Endothelial cell of umbilical vein (primary cell): ENCODE measurements around the gene ATP2B2. TPM values are rescaled to one million over a fixed set of nuclear protein-coding genes. Genes with fewer than 3 reads are reported as not detected.

Experiments used
- BruUV-seq: library from RNA; stranded (reverse); fragments of 400-500 nt; replicated peaks from 2 replicates; lab custom pipeline; 2021; lab: Mats Ljungman, UMichigan
- CTCF ChIA-PET: fragments of 300-600, 350-600 bp; sonication (Branson Sonifier 250); formaldehyde crosslinking; loops from one replicate; lab custom pipeline; 2021; ENCODE audit warnings: antibody characterized with exemption, inconsistent platforms; lab: Charles Lee
- POLR2A ChIA-PET: fragments of 300-600, 350-600 bp; sonication (Branson Sonifier 250); formaldehyde crosslinking; loops from one replicate; lab custom pipeline; 2021; ENCODE audit warnings: antibody characterized with exemption, inconsistent platforms; lab: Charles Lee
- DNase-seq: peaks from one replicate; pipeline ENCODE4 v3.0.0-alpha.2; 2011; ENCODE audit warnings: low read depth, low spot score
- FAIRE-seq: peaks from 2 replicates; lab custom pipeline; 2011; peaks lifted over from hg19 to GRCh38; lab: Jason Lieb, UNC
- H2AFZ ChIP-seq: 2 replicates; pipeline ENCODE4 v1.6.0; 2012; ENCODE audit warnings: low read depth, low read length, control low read depth, inconsistent platforms
- H3K27ac ChIP-seq: 2 replicates; pipeline ENCODE4 v1.5.1; 2011; ENCODE audit warnings: low read depth, mild to moderate bottlenecking, control low read depth, low read length, moderate library complexity; ENCODE audit not compliant: insufficient read depth
- H3K27me3 ChIP-seq, 2 experiments: 2 replicates each; pipeline versions ENCODE4 v1.6.0 to v1.6.1; 2011; ENCODE audit warnings: low read length in 2 of 2, mixed read lengths in 1 of 2; ENCODE audit not compliant: control insufficient read depth in 2 of 2, insufficient read depth in 2 of 2
- H3K36me3 ChIP-seq, 2 experiments: 2 replicates in 1 of 2; 3 replicates in 1 of 2; pipeline ENCODE4 v1.5.1; 2011; ENCODE audit warnings: low read length in 2 of 2, mild to moderate bottlenecking in 1 of 2, moderate library complexity in 1 of 2; ENCODE audit not compliant: control insufficient read depth in 2 of 2, insufficient read depth in 2 of 2; ENCODE audit errors: extremely low read depth in 1 of 2
- H3K4me1 ChIP-seq: 3 replicates; pipeline ENCODE4 v1.5.1; 2011; ENCODE audit warnings: mild to moderate bottlenecking, low read length; ENCODE audit not compliant: control insufficient read depth, insufficient read depth; ENCODE audit errors: extremely low read depth
- H3K4me2 ChIP-seq: 2 replicates; pipeline ENCODE4 v1.6.1; 2011; ENCODE audit warnings: low read length, control low read depth, mixed read lengths; ENCODE audit not compliant: insufficient read depth
- H3K4me3 ChIP-seq, 3 experiments: fragments of 200-600 bp in 1 of 3; sonication (generic), shearing (Covaris generic) in 1 of 3; replicated peaks in 1 of 3; 2 replicates each; pipeline ENCODE4 v1.5.1; 2011 to 2016; ENCODE audit warnings: control low read depth in 3 of 3, low read length in 3 of 3, mild to moderate bottlenecking in 2 of 3, inconsistent platforms in 1 of 3, low read depth in 1 of 3, moderate library complexity in 1 of 3; ENCODE audit not compliant: insufficient read depth in 1 of 3
- H3K79me2 ChIP-seq: 2 replicates; pipeline ENCODE4 v1.6.0; 2012; ENCODE audit warnings: low read length, inconsistent platforms; ENCODE audit not compliant: control insufficient read depth, insufficient read depth
- H3K9ac ChIP-seq: replicated peaks from 2 replicates; pipeline ENCODE3; 2011; ENCODE audit warnings: low read length, control low read depth; ENCODE audit not compliant: insufficient read depth; ENCODE audit errors: extremely low read depth
- H3K9me1 ChIP-seq: replicated peaks from 3 replicates; pipeline ENCODE4 v1.6.0; 2011; ENCODE audit warnings: mild to moderate bottlenecking, low read length; ENCODE audit not compliant: control insufficient read depth, insufficient read depth; ENCODE audit errors: extremely low read depth
- H3K9me3 ChIP-seq: replicated peaks from 2 replicates; pipeline ENCODE4 v1.5.1; 2012; ENCODE audit warnings: low read length, inconsistent platforms; ENCODE audit not compliant: control insufficient read depth, insufficient read depth
- H4K20me1 ChIP-seq: replicated peaks from 2 replicates; pipeline ENCODE3; 2011; ENCODE audit warnings: mild to moderate bottlenecking, low read length; ENCODE audit not compliant: control insufficient read depth, insufficient read depth; ENCODE audit errors: extremely low read depth
- CTCF ChIP-seq, 2 donors: IDR thresholded peaks; 1 replicate in 1 of 2; 2 replicates in 1 of 2; pipeline ENCODE4 v1.5.1; 2011; ENCODE audit warnings: low read length in 2 of 2, mild to moderate bottlenecking in 2 of 2, moderate library complexity in 2 of 2, control low read depth in 1 of 2, inconsistent platforms in 1 of 2, low read depth in 1 of 2; ENCODE audit not compliant: insufficient read depth in 1 of 2; ENCODE audit errors: extremely low read depth in 1 of 2
- EZH2 ChIP-seq: IDR thresholded peaks from 2 replicates; pipeline ENCODE4 v1.6.1; 2012; ENCODE audit warnings: borderline replicate concordance, low read depth, mild to moderate bottlenecking, moderate library complexity, low read length, inconsistent platforms; ENCODE audit not compliant: severe bottlenecking
- FOS ChIP-seq: IDR thresholded peaks from 2 replicates; pipeline ENCODE4 v1.6.1; 2011; ENCODE audit warnings: mild to moderate bottlenecking, low read length, moderate library complexity, borderline replicate concordance; ENCODE audit not compliant: insufficient read depth
- GATA2 ChIP-seq: IDR thresholded peaks from 2 replicates; pipeline ENCODE4 v1.7.0; 2011; ENCODE audit warnings: low read depth, mild to moderate bottlenecking, moderate library complexity, mixed read lengths, low read length; ENCODE audit not compliant: insufficient read length, insufficient read depth
- JUN ChIP-seq: IDR thresholded peaks from 2 replicates; pipeline ENCODE4 v1.6.1; 2011; ENCODE audit warnings: borderline replicate concordance, low read depth; ENCODE audit not compliant: insufficient read length, insufficient read depth
- MAX ChIP-seq: IDR thresholded peaks from 2 replicates; pipeline ENCODE4 v1.6.1; 2011; ENCODE audit not compliant: insufficient read depth, insufficient read length
- MYC ChIP-seq: IDR thresholded peaks from one replicate; pipeline ENCODE4 v1.6.1; 2011; ENCODE audit warnings: mild to moderate bottlenecking, low read depth, low read length
- POLR2A ChIP-seq: IDR thresholded peaks from 2 replicates; pipeline ENCODE4 v1.6.1; 2012; ENCODE audit warnings: low read depth, mild to moderate bottlenecking, control low read depth, low read length
- POLR2AphosphoS5 ChIP-seq: IDR thresholded peaks from 2 replicates; pipeline ENCODE4 v1.6.1; 2012; ENCODE audit warnings: low read depth, mild to moderate bottlenecking, control low read depth, low read length, moderate library complexity; ENCODE audit not compliant: insufficient read depth
- dilution Hi-C: fragments of 300-500 bp; cut with MboI; formaldehyde crosslinking; loops from one replicate; pipeline ENCODE4 v1.15.0; 2019; ENCODE audit warnings: low sequenced_read_pairs; ENCODE audit not compliant: extremely low pct_ligation_motif_present
- intact Hi-C: fragments of 100-400 bp; cut with micrococcal nuclease; formaldehyde crosslinking; loops from one replicate; pipeline ENCODE4 v1.10.0; 2022
- polyA plus RNA-seq, 4 experiments: library from polyadenylated mRNA; depleted of rRNA in 3 of 4; stranded (reverse) in 3 of 4; unstranded in 1 of 4; fragments of >200 nt; gene quantifications; 2 replicates each; pipeline versions ENCODE4 v1.2.1 to v1.2.3, GENCODE V29; 2011 to 2012; ENCODE audit warnings: missing spikeins in 1 of 4
- total RNA-seq: library from RNA; stranded (reverse); gene quantifications from 2 replicates; pipeline ENCODE4 v1.2.3, GENCODE V29; 2021

The ATP2B2 gene
- total and polyA plus RNA-seq, 2 donors (not counting 3 experiments of a cell fraction or from before 2014, with no cell fraction given): not detected

GRCh38 chr3:10278501-10278900 lies 226.9 kb downstream of the ATP2B2 start:
- Histone ChIP-seq H3K79me2 (peaks cover 17% of the 10 kb centered on the region), H3K36me3 (peaks cover 3 to 15% of the 10 kb centered on the region in 2 experiments), H3K27me3 (no peaks in the 10 kb centered on the region), H3K27ac (no peak overlapping the region), H4K20me1 (peaks cover 6% of the 10 kb centered on the region), H3K4me2 (no peak overlapping the region), H2AFZ (no peak overlapping the region), H3K9ac (no peak overlapping the region), H3K9me3 (no peaks in the 10 kb centered on the region), H3K4me1 (no peaks in the 10 kb centered on the region), H3K9me1 (no peaks in the 10 kb centered on the region), H3K4me3 (no peak overlapping the region)
- intact Hi-C loops (no loop called here), dilution Hi-C loops (no loop called here)
- TF ChIP-seq JUN (no peak), FOS (no peak), MAX (no peak), POLR2A (no peak), GATA2 (no peak), EZH2 (no peak), CTCF (IDR thresholded peaks at IDR 0.05; ENCODE audit: extremely low read depth in 1 of 2, insufficient read depth in 1 of 2, low read depth in 1 of 2, low read length in 2 of 2) (no peak), POLR2AphosphoS5 (no peak), MYC (no peak)
- BruUV-seq: no TSS peak
- DNase-seq: no peak
- ChIA-PET POLR2A (no interaction called here), CTCF (no interaction called here)
- FAIRE-seq: no peak
